IPS DF 19.7 (cell line): Measurements from ENCODE around the gene PAAF1.

Experiments
- DNase-seq: peaks from one replicate; pipeline ENCODE4 v3.0.0-alpha.2; 2013; ENCODE audit warnings: low read depth, low spot score

PAAF1 gene

GRCh38 chr11:73972187-73972586 lies 95.4 kb downstream of the PAAF1 start:
- no peak for DNase-seq

DNA sequence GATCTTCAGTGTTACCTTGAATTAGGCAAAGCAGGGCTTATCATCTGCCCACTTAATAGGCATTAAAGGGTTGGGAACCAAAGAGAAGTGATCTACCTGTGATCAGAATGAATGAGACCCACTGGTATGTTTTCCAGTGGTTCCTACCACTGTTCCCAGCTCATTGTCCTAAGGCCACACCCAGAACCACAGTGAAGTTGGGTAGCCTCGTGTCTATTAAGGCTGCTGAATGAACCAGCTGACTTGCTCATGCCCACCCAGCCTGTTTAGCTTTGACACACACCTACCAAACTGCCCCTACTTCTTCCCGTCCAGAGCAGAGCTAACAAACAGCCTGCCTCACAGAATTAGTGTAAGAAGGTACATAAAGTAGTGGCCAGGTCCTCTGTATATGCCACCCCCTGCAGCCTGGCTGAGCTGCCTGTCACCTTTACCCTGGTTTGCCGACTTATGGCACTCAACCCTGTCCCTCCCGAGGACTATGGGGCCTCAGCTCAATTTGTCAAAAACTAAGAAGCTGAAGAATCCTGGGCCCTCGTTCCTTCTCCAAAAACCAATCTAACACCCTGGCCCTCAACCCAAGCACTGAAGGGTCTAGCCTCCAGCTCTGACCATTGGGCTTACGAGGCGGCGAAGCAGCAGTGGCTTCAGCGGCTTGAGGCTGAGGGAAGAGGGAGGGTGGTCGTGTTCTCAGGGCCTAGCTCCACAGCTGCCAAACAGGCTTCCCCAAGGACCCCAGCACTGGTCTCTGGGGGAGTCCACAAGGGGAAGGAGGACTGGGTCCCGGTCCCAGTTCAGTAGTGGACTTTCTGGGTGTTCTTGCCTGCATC lies 96.0 kb downstream of the PAAF1 start:
- no peak for DNase-seq

GRCh38 chr11:73974604-73975478 lies 98.0 kb downstream of the PAAF1 start:
- DNase-seq: no peak

DNA sequence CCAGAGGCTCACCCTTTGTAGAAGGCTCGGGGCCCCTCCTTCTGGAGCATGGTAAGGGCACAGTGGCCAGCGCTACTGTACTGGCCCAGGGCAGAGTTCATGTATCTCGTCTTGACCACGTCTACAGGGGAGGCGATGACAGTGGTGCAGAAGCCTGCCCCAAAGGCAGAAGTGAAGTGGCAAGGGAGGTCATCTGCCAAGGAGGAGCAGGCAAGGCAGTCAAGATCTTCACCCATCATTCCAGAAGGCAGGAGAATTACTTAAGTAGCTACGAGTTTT lies 98.6 kb downstream of the PAAF1 start:
- no peak for DNase-seq

DNA sequence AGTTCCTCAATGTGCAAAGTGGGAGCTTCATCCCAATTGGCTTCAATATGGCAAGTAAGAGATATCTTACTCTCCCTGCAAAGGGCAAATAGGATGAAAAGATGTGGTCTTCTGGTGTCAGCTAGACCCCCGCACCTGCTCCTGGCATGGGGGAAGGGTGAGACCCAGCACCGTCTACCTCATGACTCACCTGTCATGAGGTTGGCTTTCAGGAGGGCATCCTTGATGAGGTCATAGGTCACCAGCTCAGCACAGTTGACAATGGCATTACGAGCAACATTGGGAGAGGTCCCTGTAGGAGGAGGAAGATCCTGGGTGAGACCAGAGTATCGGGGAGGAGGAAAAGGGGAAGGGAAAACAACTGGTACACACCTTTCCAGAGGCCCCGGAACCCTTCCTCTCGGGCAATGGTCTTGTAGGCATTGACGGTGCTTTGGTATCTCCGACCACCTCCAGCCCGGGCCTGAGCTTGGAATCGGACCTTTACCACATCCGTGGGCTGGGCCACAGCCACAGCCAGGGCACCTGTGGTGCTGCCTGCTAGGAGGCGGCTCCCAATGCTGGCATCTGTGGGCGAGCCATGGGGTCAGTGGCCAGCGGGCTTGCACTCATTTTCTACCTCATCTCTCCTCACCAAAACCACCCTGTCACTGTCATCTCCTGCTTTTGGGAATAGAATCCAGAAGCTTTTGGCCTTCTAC lies 99.8 kb downstream of the PAAF1 start:
- DNase-seq: no peak

DNA sequence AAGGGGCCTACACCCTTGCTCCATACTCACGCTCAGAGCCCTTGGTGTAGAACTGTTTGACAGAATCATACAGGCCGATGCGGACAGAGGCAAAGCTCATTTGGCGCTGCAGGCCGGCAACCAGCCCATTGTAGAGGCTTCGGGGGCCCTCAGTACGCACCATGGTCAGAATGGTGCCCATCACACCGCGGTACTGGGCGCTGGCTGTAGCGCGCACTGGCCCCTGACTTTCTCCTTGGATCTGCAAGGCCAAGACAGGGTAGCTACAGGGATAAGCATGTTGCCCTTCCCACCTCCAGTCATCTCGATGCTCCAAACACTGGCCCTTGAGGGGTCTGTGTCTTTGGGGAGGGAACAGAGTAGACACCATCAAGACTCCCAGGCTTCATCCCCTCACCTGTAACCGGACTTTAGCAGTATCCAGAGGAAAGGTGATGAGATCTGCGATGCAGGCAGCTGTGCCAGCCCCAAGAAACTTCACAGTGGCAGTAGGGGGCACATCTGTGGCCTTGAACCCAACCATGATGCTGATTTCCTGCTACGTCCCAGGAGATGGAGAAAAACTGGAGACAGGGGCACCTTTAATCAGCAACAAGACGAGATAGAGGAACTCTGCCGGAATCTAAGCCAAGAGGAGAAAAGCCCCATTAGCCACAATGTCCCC lies 101.2 kb downstream of the PAAF1 start:
- DNase-seq: no peak

DNA sequence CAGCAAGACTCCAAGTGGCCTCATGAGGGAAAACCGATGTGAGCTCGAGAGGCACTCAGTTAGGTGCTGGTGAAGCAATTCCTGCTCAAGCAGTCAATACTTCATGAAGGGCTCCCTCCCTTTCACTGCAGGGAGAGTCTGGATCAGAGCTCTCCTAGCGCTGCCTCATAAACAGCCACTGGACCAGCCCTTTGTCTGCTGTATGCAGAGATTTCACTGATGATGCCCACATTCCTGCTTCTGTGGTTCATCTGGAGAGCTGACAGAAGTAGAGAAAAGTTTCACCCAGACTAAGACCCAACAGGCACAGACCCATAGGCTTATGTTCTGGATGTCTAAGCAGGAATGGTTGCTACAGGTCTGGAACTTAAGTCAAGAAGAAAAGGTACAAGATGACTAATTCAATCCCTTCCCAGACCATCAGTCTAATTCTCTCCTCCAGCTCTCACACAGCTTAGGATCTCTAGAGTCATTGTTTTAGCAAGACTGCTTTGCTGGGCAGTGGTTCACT lies 101.8 kb downstream of the PAAF1 start:
- no peak for DNase-seq

GRCh38 chr11:73980001-73980961 lies 103.5 kb downstream of the PAAF1 start:
- no peak for DNase-seq
